Mesangial cell (primary cell): ENCODE data around the gene CCDC57. TPM values are rescaled to one million over a fixed set of nuclear protein-coding genes. Genes with fewer than 3 reads are reported as not detected.

Source experiments
- total RNA-seq: library from RNA; depleted of rRNA; stranded (reverse); fragments of >200 nt; gene quantifications from 2 replicates; pipeline ENCODE4 v1.2.3, GENCODE V29; 2015

Gene CCDC57, protein sequence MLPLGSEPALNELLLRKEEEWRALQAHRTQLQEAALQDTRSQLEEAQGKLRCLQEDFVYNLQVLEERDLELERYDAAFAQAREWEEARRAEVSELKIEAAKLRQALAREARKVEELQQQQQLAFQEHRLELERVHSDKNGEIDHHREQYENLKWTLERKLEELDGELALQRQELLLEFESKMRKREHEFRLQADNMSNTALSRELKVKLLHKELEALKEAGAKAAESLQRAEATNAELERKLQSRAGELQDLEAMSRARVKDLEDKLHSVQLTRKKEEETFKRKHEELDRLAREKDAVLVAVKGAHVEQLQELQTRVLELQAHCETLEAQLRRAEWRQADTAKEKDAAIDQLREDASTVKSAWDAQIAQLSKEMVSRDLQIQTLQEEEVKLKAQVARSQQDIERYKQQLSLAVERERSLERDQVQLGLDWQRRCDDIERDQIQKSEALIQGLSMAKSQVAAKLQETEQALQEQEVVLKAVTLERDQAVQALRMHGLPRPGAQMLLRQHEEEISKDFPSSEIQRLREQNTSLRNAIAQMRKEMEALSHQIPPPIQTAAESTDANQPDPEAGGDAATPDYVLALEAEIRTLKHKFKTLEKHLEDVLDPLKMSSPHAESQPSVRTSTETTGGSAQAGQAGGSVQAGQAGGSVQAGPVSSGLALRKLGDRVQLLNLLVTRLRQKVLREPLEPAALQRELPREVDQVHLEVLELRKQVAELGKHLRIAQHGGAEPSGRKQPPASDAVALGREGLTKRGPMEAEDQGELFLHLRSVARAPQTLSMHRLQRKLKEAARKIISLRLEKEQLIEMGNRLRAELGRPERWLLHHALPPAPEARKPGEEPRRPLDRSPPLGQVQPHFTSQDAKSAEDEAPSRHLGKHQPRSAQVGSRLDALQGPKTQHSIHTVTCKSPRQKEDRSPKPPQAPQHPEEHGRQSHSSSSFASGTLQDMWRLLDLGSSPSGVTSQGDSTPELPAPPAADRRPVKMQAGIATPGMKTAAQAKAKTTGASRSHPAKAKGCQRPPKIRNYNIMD
- 8.3 and 19.5 TPM in 2 replicates for total RNA-seq

DNA sequence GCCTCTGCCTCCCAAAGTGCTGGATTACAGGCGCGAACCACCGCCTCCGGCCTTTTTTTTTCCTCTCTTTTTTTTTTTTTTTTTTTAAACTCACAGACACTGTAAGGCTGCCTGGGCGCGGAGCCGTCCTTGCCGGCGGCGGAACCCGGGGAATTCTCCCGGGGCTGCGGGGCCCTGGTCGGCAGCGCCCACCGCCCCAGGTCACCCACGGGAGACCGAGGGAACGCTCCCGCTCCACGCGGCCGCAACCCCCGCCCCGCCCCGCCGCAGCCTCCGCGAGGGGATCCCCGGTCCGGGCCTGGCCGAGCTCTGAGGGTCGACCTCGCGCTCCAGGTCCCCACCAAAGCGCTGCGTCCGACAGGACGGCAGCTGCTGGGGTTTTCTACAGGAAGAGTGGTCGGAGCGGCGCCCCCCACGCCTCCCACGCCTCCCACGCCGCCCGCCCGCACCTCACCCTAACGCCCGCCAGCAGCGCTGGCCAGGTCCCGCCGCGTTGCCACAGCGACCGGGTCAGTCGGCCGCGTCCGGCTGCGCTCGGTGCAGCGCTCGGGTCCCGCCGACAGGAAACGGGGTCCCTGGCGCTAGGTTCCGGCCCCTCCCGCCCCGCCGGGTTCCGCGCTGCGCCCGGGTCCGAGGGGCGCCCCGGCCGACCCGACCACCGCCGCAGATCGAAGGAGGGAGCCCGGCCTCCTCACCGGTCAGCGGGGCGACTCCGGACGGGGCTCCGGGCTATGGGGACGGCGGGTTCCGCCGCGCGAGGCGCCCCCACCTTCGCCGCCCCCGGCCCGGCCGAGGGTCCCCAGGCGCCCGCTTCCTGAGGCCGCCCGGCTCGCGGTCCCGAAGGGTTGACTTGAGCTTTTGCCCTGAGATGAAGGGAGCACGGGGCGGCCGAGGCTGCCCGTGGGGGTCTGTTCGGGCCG is at the start of gene CCDC57:
Gene CCDC57, minus strand, starts transcription at position 512 of the 920 bp plus-strand sequence. CDS start 10,898 bp downstream, outside the sequence.

GRCh38 chr17:82228842-82229697 is 16.4 kb upstream of the CCDC57 start, which contains the start of gene SLC16A3:
Gene SLC16A3, plus strand, starts transcription at chr17:82229042. Its CDS starts 6,967 bp downstream, at chr17:82236009.

DNA sequence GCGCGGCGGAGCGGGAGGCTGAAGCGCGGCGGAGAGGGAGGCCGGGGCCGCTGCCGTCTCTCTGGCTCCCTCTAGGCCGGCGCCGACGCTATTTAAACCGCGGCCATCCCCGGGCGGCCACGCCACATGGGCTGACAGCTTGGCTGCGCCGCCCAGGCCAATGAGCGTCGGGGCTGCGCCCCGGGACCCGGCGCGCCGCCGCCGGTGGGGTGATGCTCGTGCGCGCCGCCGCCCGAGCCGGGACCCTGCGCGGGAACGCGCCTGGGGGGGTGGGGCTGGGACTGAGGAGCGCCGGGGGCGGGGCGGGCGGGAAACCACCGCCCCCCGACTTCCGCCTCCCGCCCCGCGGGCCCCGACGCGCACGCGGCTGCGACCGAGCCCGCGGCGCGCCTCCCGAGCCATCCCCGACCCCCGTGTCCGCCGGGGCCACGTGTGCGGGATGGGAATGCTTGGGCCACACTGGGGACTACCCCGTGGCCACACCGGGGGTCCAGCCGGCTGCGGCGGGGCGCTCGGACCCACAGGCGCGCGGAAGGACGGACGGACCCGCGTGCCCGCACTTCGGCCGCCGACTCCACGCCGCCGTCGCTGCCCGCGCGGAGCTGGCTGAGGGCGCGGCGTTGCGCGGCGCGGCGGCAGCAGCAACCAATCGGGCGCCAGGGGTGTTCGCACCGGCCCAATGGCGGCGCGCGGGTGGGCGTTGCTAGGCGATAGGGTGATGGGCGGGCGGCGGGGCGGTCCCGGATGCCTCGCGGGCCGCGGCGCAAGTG is 114.3 kb downstream of the CCDC57 start, which contains the start of gene FASN:
Gene FASN, minus strand, starts transcription at position 68 of the 770 bp plus-strand sequence. CDS start 1,791 bp downstream, outside the sequence.

GRCh38 chr17:82065638-82066303 is 146.9 kb downstream of the CCDC57 start, which contains the start of gene DUS1L:
Gene DUS1L, minus strand, starts transcription at chr17:82065804. Its CDS starts 745 bp downstream, at chr17:82065059.

GRCh38 chr17:82051776-82052637 is 160.6 kb downstream of the CCDC57 start, which contains the start of the genes GPS1 and RFNG:
Gene GPS1, plus strand, starts transcription at chr17:82051898. Its CDS starts 34 bp downstream, at chr17:82051932.
Gene RFNG, minus strand, starts transcription at chr17:82051811. Its CDS starts 45 bp downstream, at chr17:82051766.

Other genes starting within 250 kb of the CCDC57 start
- gene ASPSCR1, start 235.2 kb downstream of the CCDC57 start, total RNA-seq, result 25.1 and 30.4 TPM in 2 replicates
- gene CENPX, start 190.0 kb downstream of the CCDC57 start, total RNA-seq, result 33.2 and 170 TPM in 2 replicates
- 17.0 and 33.1 TPM in 2 replicates for gene LRRC45, start 189.5 kb downstream of the CCDC57 start, total RNA-seq
- 66.7 and 82.3 TPM in 2 replicates for gene RAC3, start 181.2 kb downstream of the CCDC57 start, total RNA-seq
- gene DCXR, start 175.1 kb downstream of the CCDC57 start, total RNA-seq, result 105 and 113 TPM in 2 replicates
- 61.9 and 89.5 TPM in 2 replicates for gene RFNG, start 161.0 kb downstream of the CCDC57 start, total RNA-seq
- gene GPS1, start 160.9 kb downstream of the CCDC57 start, total RNA-seq, result 149 and 212 TPM in 2 replicates
- gene DUS1L, start 147.0 kb downstream of the CCDC57 start, total RNA-seq, result 74.9 and 101 TPM in 2 replicates
- 229 and 345 TPM in 2 replicates for gene FASN, start 114.6 kb downstream of the CCDC57 start, total RNA-seq
- 154 and 199 TPM in 2 replicates for gene SLC16A3, start 16.2 kb upstream of the CCDC57 start, total RNA-seq
- gene CSNK1D, start 60.9 kb upstream of the CCDC57 start, total RNA-seq, result 56.4 and 73.3 TPM in 2 replicates
- not detected in 2 replicates for gene CD7, start 104.8 kb upstream of the CCDC57 start, total RNA-seq
- 1.5 and 8.2 TPM in 2 replicates for gene SECTM1, start 120.9 kb upstream of the CCDC57 start, total RNA-seq
- gene TEX19, start 146.4 kb upstream of the CCDC57 start, total RNA-seq, result not detected in 2 replicates
- not detected in 2 replicates for gene UTS2R, start 158.9 kb upstream of the CCDC57 start, total RNA-seq
- gene HEXD, start 205.5 kb upstream of the CCDC57 start, total RNA-seq, result 8.1 and 23.1 TPM in 2 replicates
- gene OGFOD3, start 205.7 kb upstream of the CCDC57 start, total RNA-seq, result 29.8 and 55.0 TPM in 2 replicates
- gene CYBC1, start 237.9 kb upstream of the CCDC57 start, total RNA-seq, result 67.8 and 114 TPM in 2 replicates
- gene NARF, start 245.9 kb upstream of the CCDC57 start, total RNA-seq, result 30.5 and 34.0 TPM in 2 replicates